Measurements from ENCODE around the gene NEURL1B. TPM values are rescaled to one million over a fixed set of nuclear protein-coding genes. Genes with fewer than 3 reads are reported as not detected.

NEURL1B gene
- polyA plus RNA-seq, 1 donor from 2014 or later, result 12.7 TPM

GRCh38 chr5:172666251-172666650, 25.2 kb downstream of the NEURL1B start:
- H3K4me2 ChIP-seq (ENCODE audit: low read length), result no peak overlapping the region
- H3K9me3 ChIP-seq (ENCODE audit: low read length), result no peaks in the 10 kb centered on the region
- H2AFZ ChIP-seq (ENCODE audit: low read depth, low read length), result no peak overlapping the region
- H3K27me3 ChIP-seq (ENCODE audit: insufficient read depth, low read depth, low read length), result no peaks in the 10 kb centered on the region
- H4K20me1 ChIP-seq (ENCODE audit: insufficient read depth), result no peaks in the 10 kb centered on the region
- no peaks in the 10 kb centered on the region for H3F3A ChIP-seq (ENCODE audit: insufficient read depth, low read length, poor library complexity, severe bottlenecking)
- no peaks in the 10 kb centered on the region for H3K9me2 ChIP-seq (ENCODE audit: insufficient read depth, low read length)
- no peak overlapping the region for H3K9ac ChIP-seq (ENCODE audit: low read length)
- no peak overlapping the region for H3K27ac ChIP-seq (ENCODE audit: low read length)
- no peaks in the 10 kb centered on the region for H3K79me2 ChIP-seq (replicated peaks; ENCODE audit: insufficient read depth, low read length)
- TF ChIP-seq MXI1 (conservative IDR thresholded peaks at IDR 0.05; ENCODE audit: poor library complexity, severe bottlenecking) (no peak), CTCF (IDR thresholded peaks at IDR 0.05; ENCODE audit: poor library complexity, severe bottlenecking) (no peak), REST (IDR thresholded peaks at IDR 0.05; ENCODE audit: borderline replicate concordance) (no peak), SMC3 (conservative IDR thresholded peaks at IDR 0.05; ENCODE audit: poor library complexity) (no peak), EP300 (conservative IDR thresholded peaks at IDR 0.05; ENCODE audit: poor library complexity, severe bottlenecking) (no peak), TAF1 (IDR thresholded peaks at IDR 0.05; ENCODE audit: low read depth) (no peak), POLR2AphosphoS5 (IDR thresholded peaks at IDR 0.05) (no peak), RAD21 (conservative IDR thresholded peaks at IDR 0.05) (no peak), EZH2 (IDR thresholded peaks at IDR 0.05; ENCODE audit: borderline replicate concordance, insufficient read depth, low read length, poor library complexity, severe bottlenecking) (no peak)
- no peak overlapping the region for H3K4me3 ChIP-seq (ENCODE audit: low read length)
- H3K36me3 ChIP-seq (ENCODE audit: insufficient read depth, low read length), result no peaks in the 10 kb centered on the region

- no peak overlapping the region for H3K27ac ChIP-seq (ENCODE audit: low read length)
- no peak overlapping the region for H3K9ac ChIP-seq (ENCODE audit: low read length)
- no peaks in the 10 kb centered on the region for H3K27me3 ChIP-seq (ENCODE audit: insufficient read depth, low read depth, low read length)
- H3K4me3 ChIP-seq (ENCODE audit: low read length), result peak overlapping the region; percentile 25
- H3K36me3 ChIP-seq (ENCODE audit: insufficient read depth, low read length), result no peaks in the 10 kb centered on the region
- TF ChIP-seq CTCF (IDR thresholded peaks at IDR 0.05; ENCODE audit: poor library complexity, severe bottlenecking) (no peak), SMC3 (conservative IDR thresholded peaks at IDR 0.05; ENCODE audit: poor library complexity) (no peak), REST (IDR thresholded peaks at IDR 0.05; ENCODE audit: borderline replicate concordance) (no peak), EP300 (conservative IDR thresholded peaks at IDR 0.05; ENCODE audit: poor library complexity, severe bottlenecking) (no peak), EZH2 (IDR thresholded peaks at IDR 0.05; ENCODE audit: borderline replicate concordance, insufficient read depth, low read length, poor library complexity, severe bottlenecking) (no peak), MXI1 (conservative IDR thresholded peaks at IDR 0.05; ENCODE audit: poor library complexity, severe bottlenecking) (no peak)
- H3K9me2 ChIP-seq (ENCODE audit: insufficient read depth, low read length), result no peaks in the 10 kb centered on the region
- no peaks in the 10 kb centered on the region for H4K20me1 ChIP-seq (ENCODE audit: insufficient read depth)
- H3K9me3 ChIP-seq (ENCODE audit: low read length), result no peaks in the 10 kb centered on the region
- H3K79me2 ChIP-seq (replicated peaks; ENCODE audit: insufficient read depth, low read length), result no peaks in the 10 kb centered on the region
- H3F3A ChIP-seq (ENCODE audit: insufficient read depth, low read length, poor library complexity, severe bottlenecking), result no peaks in the 10 kb centered on the region
- H3K4me2 ChIP-seq (ENCODE audit: low read length), result no peak overlapping the region
- no peak overlapping the region for H2AFZ ChIP-seq (ENCODE audit: low read depth, low read length)
These were observed 26.9 kb downstream of the NEURL1B start for GRCh38 chr5:172667786-172668593.
